Right ventricle myocardium inferior (tissue), 1 donor: ENCODE data around the gene STOX2. TPM values are rescaled to one million over a fixed set of nuclear protein-coding genes. Genes with fewer than 3 reads are reported as not detected.

ENCODE experiments used
- ATAC-seq: fragments of 200-7000 bp; cut with Tn5 transposase; one replicate; pipeline ENCODE4 v1.9.1; 2020; ENCODE audit warnings: mild to moderate bottlenecking, moderate library complexity
- DNase-seq: peaks from one replicate; pipeline ENCODE4 v3.0.0; 2021; ENCODE audit errors: missing footprints
- intact Hi-C: fragments of 100-400 bp; cut with DNase I; formaldehyde crosslinking; loops from one replicate; pipeline ENCODE4 v1.11.0; 2022
- total RNA-seq: library from RNA; stranded (reverse); fragmentation: NEBNext Ultra II Directional; extraction: Animal tissue kit (Norgen Biotek cat#: 25700); gene quantifications from one replicate; pipeline ENCODE4 v1.2.1, GENCODE V29; 2021
- donor health status: DM: no; HTN: yes; CAD: no; lungs with severe emphysema.

Gene STOX2
- total RNA-seq, 1 donor from 2014 or later, result 9.9 TPM

DNA sequence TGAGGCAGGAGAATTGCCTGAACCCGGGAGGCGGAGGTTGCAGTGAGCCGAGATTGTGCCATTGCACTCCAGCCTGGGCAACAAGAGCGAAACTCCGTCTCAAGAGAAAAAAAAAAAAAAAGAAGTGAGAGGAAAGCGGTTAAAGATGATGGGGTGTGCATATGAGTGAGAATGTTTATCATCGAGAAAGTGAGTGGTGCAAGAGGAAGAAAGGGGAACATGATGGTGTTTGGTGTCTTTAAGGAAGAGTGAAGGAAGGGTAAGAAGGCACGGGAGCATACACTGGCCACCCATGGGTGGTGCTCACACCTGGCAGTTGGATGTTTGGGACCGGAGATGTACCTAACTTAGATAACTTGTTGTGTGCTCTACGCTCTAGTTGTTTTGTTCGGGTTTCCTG, 62.2 kb downstream of the STOX2 start:
- DNase-seq, result no peak
- intact Hi-C loops, result no loop called here
- ATAC-seq, result no peak

DNA sequence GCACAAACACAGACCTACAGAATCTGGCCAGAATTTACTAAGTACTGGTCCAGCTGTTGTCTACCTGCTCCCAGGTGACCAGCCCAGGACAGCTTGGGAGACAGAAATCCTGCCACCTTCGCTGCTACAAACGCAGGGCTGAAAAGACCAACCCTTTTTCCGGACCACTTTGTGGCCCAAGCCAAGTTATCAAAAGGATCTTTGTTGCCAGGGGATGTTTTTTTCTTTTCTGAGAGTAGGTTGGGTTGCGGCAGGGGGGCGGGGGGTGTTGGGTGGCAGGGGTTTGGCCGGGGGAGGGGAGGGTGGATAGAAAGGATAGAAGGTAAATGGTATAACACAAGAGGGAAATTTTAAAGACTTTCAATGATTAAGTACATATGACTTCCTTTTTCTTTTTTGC, 63.4 kb downstream of the STOX2 start:
- DNase-seq (no peak), ATAC-seq (no peak)
- intact Hi-C loops, result no loop called here

DNA sequence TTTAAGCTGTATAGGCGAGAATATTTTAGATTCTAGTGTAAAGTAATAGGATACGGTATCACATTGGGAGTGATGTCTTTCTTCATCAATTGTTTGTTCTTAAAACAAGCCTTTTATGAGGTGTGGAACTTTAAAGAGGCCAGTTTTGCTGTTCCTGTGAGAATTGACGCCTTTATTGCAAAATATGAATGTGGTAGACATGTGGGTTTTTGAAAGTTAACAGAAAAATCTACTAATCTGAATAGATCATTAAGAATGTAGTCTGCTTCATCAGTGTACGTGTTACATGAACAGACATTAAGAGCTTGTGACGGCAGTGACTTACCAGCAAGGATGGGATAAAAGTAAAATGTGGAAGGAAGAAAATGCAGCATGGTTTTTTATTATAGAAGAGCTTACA, 63.8 kb downstream of the STOX2 start:
- intact Hi-C loops, result no loop called here
- ATAC-seq (no peak), DNase-seq (no peak)

DNA sequence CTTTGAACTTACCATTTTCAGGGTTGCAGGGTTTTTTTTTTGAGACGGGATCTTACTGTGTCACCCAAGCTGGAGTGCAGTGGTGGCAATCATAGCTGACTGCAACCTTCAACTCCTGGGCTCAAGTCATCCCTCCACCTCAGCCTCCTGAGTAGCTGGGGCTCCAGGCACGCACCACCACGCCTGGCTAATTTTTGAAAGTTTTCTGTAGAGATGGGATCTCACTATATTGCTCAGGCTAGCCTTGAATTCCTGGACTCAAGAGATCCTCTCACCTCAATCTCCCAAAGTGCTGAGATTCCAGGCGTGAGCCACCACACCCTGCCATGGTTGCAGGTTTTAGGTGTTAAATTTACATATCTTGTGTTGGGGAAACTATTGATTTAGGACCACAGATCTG, 64.5 kb downstream of the STOX2 start:
- DNase-seq (no peak), ATAC-seq (no peak)

DNA sequence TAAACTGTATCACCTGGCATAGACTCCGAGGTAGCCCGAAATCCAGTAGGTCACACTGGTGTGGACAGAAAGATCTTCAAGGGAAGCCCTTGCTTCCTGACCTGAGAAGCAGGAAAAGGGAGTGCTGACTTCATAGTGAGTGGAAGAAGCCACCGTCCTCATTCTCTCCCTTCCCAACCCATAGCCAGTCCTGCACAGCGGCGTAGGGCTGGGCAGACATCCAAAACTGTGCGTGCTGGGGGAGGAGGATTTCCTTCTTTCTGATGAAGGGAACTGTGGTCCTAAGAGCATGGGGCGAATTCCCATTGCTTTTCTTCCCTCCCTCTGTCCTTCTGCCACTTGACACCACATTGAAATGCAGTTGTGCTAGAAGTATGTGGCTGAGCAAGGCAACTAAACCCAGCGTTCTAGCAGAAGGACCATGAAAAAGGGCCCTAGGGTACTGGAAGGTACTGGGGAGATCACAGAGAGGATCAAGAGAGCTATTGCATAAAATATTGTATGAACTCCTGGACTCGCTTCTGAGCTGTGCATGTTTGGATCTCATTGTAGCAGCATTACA, 66.9 kb downstream of the STOX2 start:
- intact Hi-C loops, result no loop called here
- DNase-seq (no peak), ATAC-seq (peak; percentile 56)

More for the DNA sequence above, 64.5 kb downstream of the STOX2 start:
- intact Hi-C loops, result no loop called here

DNA sequence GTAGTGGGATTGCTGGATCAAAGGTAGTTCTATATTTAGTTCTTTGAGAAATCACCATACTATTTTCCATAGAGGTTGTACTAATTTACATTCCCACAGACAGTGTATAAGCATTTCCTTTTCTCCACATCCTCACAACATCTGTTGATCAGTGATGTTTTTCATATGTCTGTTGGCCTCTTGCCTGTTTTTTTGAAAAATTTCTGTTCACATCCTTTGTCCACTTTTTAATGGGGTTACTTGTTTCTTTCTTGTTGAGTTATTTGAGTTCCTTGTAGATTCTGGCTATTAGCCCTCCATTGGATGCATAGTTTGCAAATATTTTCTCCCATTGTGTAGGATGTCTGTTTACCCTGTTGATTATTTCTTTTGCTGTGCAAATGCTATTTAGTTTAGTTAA, 72.6 kb downstream of the STOX2 start:
- intact Hi-C loops, result no loop called here
- DNase-seq, result no peak
- no peak for ATAC-seq

DNA sequence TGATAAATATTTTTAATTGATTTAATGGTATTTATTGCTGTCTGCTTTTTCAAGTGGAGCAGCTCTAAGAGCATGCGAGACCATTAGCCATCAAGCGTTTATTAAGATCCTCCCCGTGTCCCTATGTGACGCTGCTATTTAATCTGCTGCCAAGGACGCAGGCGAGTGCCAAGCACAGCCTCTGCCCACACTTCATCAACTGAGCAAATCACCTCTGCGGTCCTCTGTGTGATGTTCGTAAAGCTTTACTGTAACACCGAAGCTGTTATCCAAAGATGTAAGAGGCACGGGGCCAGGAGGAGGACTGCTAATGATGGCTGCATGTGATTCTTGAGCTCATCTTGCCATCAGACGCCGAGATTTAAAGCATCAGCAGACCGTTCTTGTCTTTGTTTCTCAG, 79.5 kb downstream of the STOX2 start:
- intact Hi-C loops, result loop anchor here (10.0 kb wide), 2 partner anchors 110 to 140 kb away; no protein-coding TSS in a partner anchor
- peak; percentile 61 for ATAC-seq
- peak; percentile 67 for DNase-seq

DNA sequence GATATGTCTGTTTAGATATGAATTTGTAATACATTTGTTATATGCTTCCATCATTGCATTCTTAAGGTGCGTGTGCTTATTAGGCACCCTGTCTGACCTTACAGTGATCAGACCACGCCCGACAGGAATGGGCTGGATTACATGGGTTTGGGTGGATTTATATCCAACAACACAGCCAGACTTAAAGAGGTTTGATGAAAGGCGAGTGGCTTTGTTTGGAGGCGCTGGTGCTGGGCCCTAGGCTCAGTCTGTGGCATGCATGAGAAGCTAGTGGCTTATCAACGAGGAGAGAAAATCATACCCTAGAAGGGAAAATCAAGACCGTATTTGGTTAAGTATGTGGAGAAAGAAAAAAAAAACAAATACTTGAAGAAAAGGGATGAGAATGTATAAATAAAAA, 80.7 kb downstream of the STOX2 start:
- DNase-seq (no peak), ATAC-seq (no peak)
- intact Hi-C loops, result loop anchor here (5.0 to 10.0 kb wide), 3 partner anchors 111 to 141 kb away; no protein-coding TSS in a partner anchor

DNA sequence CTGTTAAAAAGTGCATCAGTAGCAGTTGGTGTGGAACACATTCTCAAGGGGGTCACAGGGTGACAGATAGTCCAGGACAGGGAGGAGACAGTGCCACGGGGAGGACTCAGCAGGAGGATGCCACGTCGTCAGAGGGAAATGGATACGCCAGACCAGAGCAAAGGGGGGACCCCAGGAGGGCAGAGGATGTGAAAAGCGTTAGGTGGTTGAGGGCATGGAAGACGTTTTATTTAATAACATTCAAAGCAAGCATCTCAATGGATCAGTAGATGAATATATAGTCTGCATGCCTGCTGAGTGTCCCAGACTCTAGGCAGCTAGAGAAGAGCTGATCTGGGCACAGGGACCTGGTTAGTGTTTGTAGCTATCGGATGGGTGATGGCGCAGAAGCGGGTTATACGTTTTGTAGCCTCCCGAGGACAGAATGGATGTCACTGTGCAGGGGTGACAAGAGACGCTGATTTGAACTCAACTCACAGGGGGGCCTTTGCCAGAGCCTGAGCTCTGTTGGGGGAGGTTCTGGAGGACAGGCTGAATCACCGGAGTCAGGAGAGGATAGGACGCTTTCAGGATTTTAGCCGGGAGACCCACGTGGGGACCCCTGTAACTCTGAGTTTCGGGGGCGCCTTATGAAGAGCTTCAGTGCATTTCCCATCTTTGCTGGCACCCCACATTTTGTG, 81.3 kb downstream of the STOX2 start:
- intact Hi-C loops, result loop anchor here (5.0 to 10.0 kb wide), 3 partner anchors 112 to 142 kb away; no protein-coding TSS in a partner anchor
- DNase-seq (no peak), ATAC-seq (no peak)

DNA sequence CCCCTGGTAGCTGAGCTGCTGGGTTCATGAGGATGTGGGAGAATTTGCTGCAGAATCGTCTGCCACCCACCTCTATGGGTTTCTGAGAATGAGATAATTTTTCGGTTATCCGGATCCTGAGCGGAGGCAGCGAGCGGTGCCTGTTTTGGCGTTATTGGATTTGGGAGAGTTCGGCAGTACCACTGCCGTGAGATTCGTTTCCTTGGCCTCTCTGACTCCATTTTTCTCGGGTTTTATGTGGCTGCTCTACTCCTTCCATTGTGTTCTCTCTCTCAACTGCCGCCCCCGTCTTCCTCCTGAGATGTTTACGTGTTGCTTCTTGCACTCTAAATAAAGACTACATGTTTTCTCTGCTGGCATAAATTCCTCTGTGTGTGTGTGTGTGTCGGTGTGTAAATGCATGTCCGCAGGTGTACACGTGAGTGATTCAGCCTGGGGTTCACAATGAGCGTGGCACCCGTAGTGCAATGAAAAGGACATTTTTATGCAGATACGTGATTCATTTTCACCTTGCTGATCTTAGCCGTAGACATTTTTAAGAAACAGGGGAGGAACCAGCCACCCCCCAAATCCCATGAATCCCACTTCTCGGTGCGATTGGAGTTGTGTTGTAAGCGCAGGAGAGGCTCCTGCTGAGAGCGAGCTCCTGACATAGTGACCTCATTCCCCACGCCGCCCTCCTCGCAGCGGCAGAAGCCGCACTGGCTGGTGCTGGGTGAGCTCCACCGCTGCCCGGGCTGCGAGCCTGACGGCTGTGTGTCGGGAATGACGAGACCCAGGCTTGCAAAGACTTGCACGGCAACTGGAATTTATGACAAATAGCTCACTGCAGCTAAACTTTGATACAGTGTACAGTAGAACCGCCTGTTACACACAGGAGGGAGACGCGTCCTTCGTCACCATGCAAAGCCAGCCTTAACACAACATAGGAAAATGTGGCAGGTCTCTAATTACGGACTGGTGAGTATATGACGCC, 82.2 kb downstream of the STOX2 start:
- ATAC-seq (peak; percentile 89), DNase-seq (peak; percentile 77)
- intact Hi-C loops, result loop anchor here (5.0 to 10.0 kb wide), 3 partner anchors 112 to 142 kb away; no protein-coding TSS in a partner anchor

DNA sequence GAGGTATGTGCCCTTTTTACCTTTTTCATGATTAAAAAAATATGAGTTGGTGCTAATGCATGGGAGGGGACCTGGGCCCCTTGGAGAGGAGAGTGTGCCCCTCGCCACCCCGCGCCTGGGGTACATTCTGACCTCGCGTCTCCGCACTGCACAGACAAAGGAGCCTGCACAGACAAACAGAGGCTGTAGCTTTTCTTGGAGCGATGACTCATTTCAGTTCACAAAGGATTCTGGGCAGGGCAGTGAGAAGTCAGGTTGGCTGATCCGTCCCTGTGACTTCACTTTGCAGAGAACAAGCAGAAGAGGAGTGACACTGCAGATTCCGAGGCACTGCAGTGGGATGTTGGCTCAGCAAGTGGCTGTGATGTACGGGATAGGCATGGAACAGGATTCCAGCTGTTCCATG, 82.9 kb downstream of the STOX2 start:
- DNase-seq (peak; percentile 72), ATAC-seq (peak; percentile 92)
- intact Hi-C loops, result loop anchor here (1.0 to 10.0 kb wide), 4 partner anchors 82 to 143 kb away; no protein-coding TSS in a partner anchor

DNA sequence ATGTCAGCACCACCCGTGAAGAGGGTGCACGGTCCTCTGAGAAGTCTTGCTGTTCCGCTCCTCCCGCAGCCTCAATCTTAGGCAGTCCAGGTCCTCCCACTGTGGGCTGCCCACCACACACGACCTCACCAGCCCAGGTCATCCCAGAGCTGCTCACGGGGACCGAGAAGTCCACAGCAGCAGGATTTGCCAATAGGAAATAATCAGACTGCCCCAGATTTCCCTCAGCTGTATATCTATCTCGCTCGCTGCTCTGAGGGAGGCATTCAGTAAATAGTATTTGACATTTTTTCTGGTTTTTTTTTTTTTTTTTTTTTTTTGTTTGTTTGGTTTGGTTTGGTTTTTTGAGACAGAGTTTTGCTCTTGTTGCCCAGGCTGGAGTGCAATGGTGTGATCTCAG, 83.8 kb downstream of the STOX2 start:
- no peak for DNase-seq
- no peak for ATAC-seq
- intact Hi-C loops, result loop anchor here (1.0 to 10.0 kb wide), 4 partner anchors 83 to 144 kb away; no protein-coding TSS in a partner anchor

DNA sequence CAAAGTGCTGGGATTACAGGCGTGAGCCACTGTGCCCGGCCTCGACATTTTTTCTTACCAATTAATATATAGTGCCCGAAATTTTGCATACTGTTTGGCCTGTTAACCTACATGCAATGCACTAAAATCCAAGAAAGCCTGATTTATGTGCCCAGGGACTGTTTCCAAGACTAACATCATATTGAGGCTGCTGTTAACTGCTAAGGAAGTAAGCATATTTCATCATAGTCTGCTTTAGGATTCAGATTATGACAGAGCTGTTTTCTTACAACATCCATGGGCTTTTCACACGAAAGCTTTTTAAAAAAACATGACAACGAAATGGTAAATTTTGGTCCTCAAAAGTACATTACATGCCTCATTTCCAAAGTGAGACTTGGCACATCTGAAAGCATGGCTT, 84.4 kb downstream of the STOX2 start:
- intact Hi-C loops, result loop anchor here (5.0 to 10.0 kb wide), 3 partner anchors 113 to 145 kb away; no protein-coding TSS in a partner anchor
- ATAC-seq (no peak), DNase-seq (no peak)

DNA sequence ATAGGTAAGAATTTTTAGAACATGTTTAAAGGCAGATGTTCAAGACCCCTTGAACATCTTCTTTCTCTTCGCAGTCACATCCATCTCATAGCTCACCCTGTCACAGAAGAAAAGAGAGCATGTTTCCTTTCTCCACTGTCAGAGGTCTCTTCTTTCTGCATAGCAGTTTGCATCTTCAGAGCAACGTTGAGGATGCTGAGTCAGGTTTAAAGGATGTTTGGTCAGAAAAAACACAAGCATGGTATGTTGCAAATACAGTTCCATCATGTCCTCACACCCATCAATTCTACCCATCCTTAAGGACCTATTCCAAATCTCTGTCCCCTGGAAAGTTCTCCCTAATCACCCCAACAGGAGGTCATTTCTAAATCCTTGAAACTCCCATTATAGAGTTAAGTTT, 84.8 kb downstream of the STOX2 start:
- intact Hi-C loops, result loop anchor here (5.0 to 10.0 kb wide), 3 partner anchors 112 to 145 kb away; no protein-coding TSS in a partner anchor
- ATAC-seq (no peak), DNase-seq (no peak)

DNA sequence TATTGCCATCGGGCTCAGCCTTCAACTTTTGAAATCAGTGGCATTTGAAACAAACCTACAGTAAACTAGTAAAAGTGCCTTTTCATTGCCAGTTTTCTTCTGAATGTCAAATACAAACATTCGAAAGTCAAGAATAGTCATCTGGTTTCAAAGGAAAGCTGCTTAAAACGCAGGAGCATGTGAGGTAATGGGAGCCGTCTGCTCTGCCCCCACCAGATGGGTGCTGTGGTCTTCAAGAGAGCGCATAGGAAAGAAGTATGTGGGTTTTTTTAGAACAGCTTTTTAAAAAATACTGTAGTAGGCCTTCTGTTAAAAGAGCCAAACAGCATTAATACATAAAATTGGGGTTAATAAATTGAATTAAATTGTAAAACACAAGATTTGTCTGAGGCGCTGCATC, 88.6 kb downstream of the STOX2 start:
- intact Hi-C loops, result no loop called here
- ATAC-seq (no peak), DNase-seq (no peak)

DNA sequence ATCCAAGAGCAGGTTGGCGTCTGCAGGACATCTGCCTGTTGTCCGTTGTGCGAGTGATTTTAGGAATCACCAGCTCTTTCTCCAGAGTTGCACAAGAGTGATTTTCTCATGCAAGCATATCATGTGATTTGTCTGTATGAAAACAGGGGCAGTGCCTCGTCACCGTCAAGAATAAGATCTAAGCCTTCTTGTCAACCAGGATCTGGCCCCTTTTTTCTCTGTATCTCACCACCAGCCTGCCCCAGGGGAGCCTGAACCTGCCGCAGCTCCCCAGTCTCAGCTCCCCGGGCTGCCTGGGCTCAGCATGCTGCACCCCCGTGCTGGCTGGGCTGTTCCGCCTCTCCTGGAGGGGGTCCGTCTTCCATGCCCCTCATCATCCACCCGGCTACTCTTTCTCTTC, 90.5 kb downstream of the STOX2 start:
- intact Hi-C loops, result no loop called here
- no peak for DNase-seq
- ATAC-seq, result no peak

DNA sequence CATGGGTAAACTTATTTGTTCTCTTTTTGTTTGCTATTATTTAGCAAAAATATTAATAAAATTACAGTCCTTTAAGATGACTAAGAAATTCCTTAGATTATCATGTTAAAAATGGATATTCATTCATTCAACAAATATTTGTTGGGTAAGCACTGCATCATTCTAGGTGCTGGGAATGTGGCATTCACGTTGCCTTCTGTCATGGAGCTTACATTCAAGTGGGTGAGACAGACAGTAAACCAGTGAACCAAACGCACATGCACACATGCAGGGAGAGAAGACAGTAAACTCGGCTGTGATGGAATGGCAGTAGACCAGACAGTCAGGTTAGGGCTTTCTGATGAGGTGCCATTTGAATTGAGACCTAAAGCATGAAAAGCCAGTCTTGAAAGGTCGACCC, 91.8 kb downstream of the STOX2 start:
- intact Hi-C loops, result no loop called here
- ATAC-seq (no peak), DNase-seq (no peak)

DNA sequence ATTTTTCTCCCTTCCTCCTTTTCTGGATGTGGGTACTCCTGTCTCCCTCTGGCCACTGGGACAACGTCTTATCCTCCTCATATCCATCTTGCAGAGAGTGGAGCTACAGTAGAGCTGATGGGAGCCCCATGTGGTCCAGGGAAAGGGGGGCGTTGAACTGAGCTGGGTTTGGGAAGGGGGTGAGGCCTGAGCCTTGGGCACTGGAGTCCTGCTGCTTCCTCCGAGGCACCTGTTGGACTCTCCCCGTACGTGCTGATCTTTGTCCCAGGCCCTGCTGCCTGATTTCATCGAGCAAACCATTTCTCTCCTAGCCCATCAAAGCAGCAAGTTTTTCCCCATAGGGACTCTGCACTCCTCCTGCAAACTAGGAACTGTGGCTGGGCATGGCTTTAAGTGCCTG, 94.3 kb downstream of the STOX2 start:
- no peak for DNase-seq

More for the DNA sequence above, 94.3 kb downstream of the STOX2 start:
- ATAC-seq, result no peak
- intact Hi-C loops, result no loop called here
